Motor neuron (in vitro differentiated cells): ENCODE data around the gene ATOH8. TPM values are rescaled to one million over a fixed set of nuclear protein-coding genes. Genes with fewer than 3 reads are reported as not detected.
"Not testable (repeated sequence)": the region's sequence is repeated elsewhere in the genome, so short reads cannot be mapped to it uniquely, and the experiment has no call there.

Experiments
- ATAC-seq, 8 experiments: fragments of 200-7000 bp; cut with Tn5 transposase; replicated peaks in 6 of 8; 2 replicates each; pipeline ENCODE4 v1.8.0; 2021; ENCODE audit warnings: mild to moderate bottlenecking in 8 of 8, moderate library complexity in 8 of 8
- H3K27ac ChIP-seq, 2 donors: fragments of 250-450 bp; sonication (Bioruptor Pico); 2 replicates each; pipeline ENCODE4 v1.9.0; 2021; ENCODE audit warnings: antibody characterized with exemption in 2 of 2, mild to moderate bottlenecking in 2 of 2, moderate library complexity in 1 of 2
- H3K4me1 ChIP-seq, 2 donors: fragments of 250-450 bp; sonication (Bioruptor Pico); replicated peaks in 1 of 2; 2 replicates each; pipeline ENCODE4 v1.6.1; 2021; ENCODE audit warnings: antibody characterized with exemption in 2 of 2, mild to moderate bottlenecking in 2 of 2, moderate library complexity in 1 of 2
- H3K4me3 ChIP-seq, 5 donors: fragments of 250-450 bp; sonication (Bioruptor Pico); 2 replicates each; pipeline ENCODE4 v1.9.0; 2021; ENCODE audit warnings: antibody characterized with exemption in 5 of 5, mild to moderate bottlenecking in 5 of 5, moderate library complexity in 4 of 5
- WGBS, 10 experiments: fragments of 450-650 bp; shearing (Covaris generic); methylation state at CpG; one replicate each; pipeline ENCODE4 v1.0.0; 2022; 5-methylcytosine and 5-hydroxymethylcytosine counted together
- in situ Hi-C, 9 experiments: fragments of 400-800 bp; cut with MboI; loops; one replicate each; pipeline ENCODE4 v1.15.0; 2021; ENCODE audit warnings: low sequenced_read_pairs in 9 of 9, low pct_unique_long_range_greater_than_20kb in 2 of 9; ENCODE audit not compliant: unreplicated experiment in 9 of 9
- total RNA-seq, 8 experiments: library from RNA; unstranded; fragments of 300-600 nt; gene quantifications; 2 replicates each; pipeline versions ENCODE4 v1.2.3 to v1.2.4, GENCODE V29; 2022

ATOH8 gene
- total RNA-seq, 8 experiments from 2014 or later: 0.71 to 8.6 (median 1.8) TPM

- Histone ChIP-seq H3K27ac (no peak overlapping the region), H3K4me1 (peaks cover 0 to 5% of the 10 kb centered on the region in 2 donors), H3K4me3 (no peak overlapping the region)
- no peak for ATAC-seq
- WGBS, 10 experiments: 53 to 100% (median 85%) methylated on average over 1 to 9 of the region's 18 CpGs; no CpG with 5 or more reads in 2 of the 10 experiments
- in situ Hi-C loops: loop anchor here in 8 of 9 experiments (5.0 to 25.0 kb wide), 6 partner anchors 91 to 259 kb away; no protein-coding TSS in a partner anchor
Observed at GRCh38 chr2:85827879-85828569, 74.2 kb downstream of the ATOH8 start.

GRCh38 chr2:85828725-85829124 is 74.9 kb downstream of the ATOH8 start:
- no peak overlapping the region for H3K27ac ChIP-seq
- H3K4me3 ChIP-seq: no peak overlapping the region
- in situ Hi-C loops: loop anchor here in 8 of 9 experiments (5.0 to 25.0 kb wide), 6 partner anchors 91 to 259 kb away; no protein-coding TSS in a partner anchor
- H3K4me1 ChIP-seq: peaks cover 0 to 5% of the 10 kb centered on the region in 2 donors
- 49 to 96% (median 86%) methylated on average over 1 to 7 of the region's 7 CpGs; no CpG with 5 or more reads in 3 of the 10 experiments for WGBS, 10 experiments
- ATAC-seq: no peak

GRCh38 chr2:85829394-85829793 is 75.6 kb downstream of the ATOH8 start:
- not testable (repeated sequence) for H3K27ac ChIP-seq, H3K4me3 ChIP-seq, ATAC-seq, H3K4me1 ChIP-seq
- WGBS, 10 experiments: 40 to 100% (median 97%) methylated on average over 1 to 2 of the region's 4 CpGs; no CpG with 5 or more reads in 2 of the 10 experiments
- in situ Hi-C loops: loop anchor here in 8 of 9 experiments (5.0 to 25.0 kb wide), 6 partner anchors 92 to 258 kb away; no protein-coding TSS in a partner anchor

- ATAC-seq: no peak
- 71 to 100% (median 75%) methylated on average over 1 of the region's 1 CpG; no CpG with 5 or more reads in 7 of the 10 experiments for WGBS, 10 experiments
- Histone ChIP-seq H3K4me1 (peaks cover 0 to 5% of the 10 kb centered on the region in 2 donors), H3K27ac (no peak overlapping the region), H3K4me3 (no peak overlapping the region)
- in situ Hi-C loops: loop anchor here in 6 of 9 experiments (25.0 kb wide), 4 partner anchors 93 to 257 kb away; no protein-coding TSS in a partner anchor
Observed at GRCh38 chr2:85830645-85831044, 76.9 kb downstream of the ATOH8 start.

GRCh38 chr2:85831735-85832134 is 77.9 kb downstream of the ATOH8 start:
- in situ Hi-C loops: loop anchor here in 6 of 9 experiments (25.0 kb wide), 4 partner anchors 94 to 256 kb away; no protein-coding TSS in a partner anchor
- ATAC-seq: no peak
- Histone ChIP-seq H3K27ac (no peak overlapping the region), H3K4me1 (peaks cover 0 to 5% of the 10 kb centered on the region in 2 donors), H3K4me3 (no peak overlapping the region)
- WGBS, 10 experiments: 60 to 100% (median 89%) methylated on average over 1 to 2 of the region's 2 CpGs; no CpG with 5 or more reads in 4 of the 10 experiments

- Histone ChIP-seq H3K4me3 (no peak overlapping the region), H3K4me1 (no peaks in the 10 kb centered on the region), H3K27ac (no peak overlapping the region)
- ATAC-seq: no peak
- in situ Hi-C loops: loop anchor here in 6 of 9 experiments (25.0 kb wide), 4 partner anchors 97 to 253 kb away; no protein-coding TSS in a partner anchor
Observed at GRCh38 chr2:85834466-85834865, 80.7 kb downstream of the ATOH8 start.

Other genes with a start within 250 kb of the ATOH8 start
- gene MAT2A, start 214.8 kb upstream of the ATOH8 start, total RNA-seq: 100 to 1,000 TPM in 7 of 8 experiments, 10 to 100 TPM in 1; 64.8 to 340 (median 147) TPM
- gene GGCX, start 192.5 kb upstream of the ATOH8 start, total RNA-seq: 10 to 100 TPM; 16.1 to 40.2 (median 26.6) TPM
- gene VAMP8, start 176.4 kb upstream of the ATOH8 start, total RNA-seq: 10 to 100 TPM in 2 of 8 experiments, 1 to 10 TPM in 4, under 1 TPM in 2; 0.50 to 14.7 (median 2.0) TPM
- gene VAMP5, start 169.6 kb upstream of the ATOH8 start, total RNA-seq: 10 to 100 TPM in 3 of 8 experiments, 1 to 10 TPM in 1, under 1 TPM in 3, not detected in 1; 0.27 to 50.2 (median 4.1) TPM
- 100 to 1,000 TPM; 104 to 237 (median 191) TPM for gene RNF181, start 158.2 kb upstream of the ATOH8 start, total RNA-seq
- 10 to 100 TPM in 4 of 8 experiments, 1 to 10 TPM in 4; 3.6 to 19.8 (median 8.3) TPM for gene TMEM150A, start 151.3 kb upstream of the ATOH8 start, total RNA-seq
- gene C2orf68, start 141.9 kb upstream of the ATOH8 start, total RNA-seq: 10 to 100 TPM; 20.1 to 44.2 (median 27.8) TPM
- gene USP39, start 137.8 kb upstream of the ATOH8 start, total RNA-seq: 10 to 100 TPM; 25.8 to 61.3 (median 38.9) TPM
- under 1 TPM; 0.16 to 0.77 (median 0.30) TPM for gene SFTPB, start 85.8 kb upstream of the ATOH8 start, total RNA-seq
- gene GNLY, start 59.6 kb upstream of the ATOH8 start, total RNA-seq: under 1 TPM in 6 of 8 experiments, not detected in 2; 0.11 to 0.46 (median 0.29) TPM
- 10 to 100 TPM in 5 of 8 experiments, 1 to 10 TPM in 3; 2.9 to 84.6 (median 21.8) TPM for gene ST3GAL5, start 135.0 kb downstream of the ATOH8 start, total RNA-seq